Measurements from ENCODE around the gene MBNL2. TPM values are rescaled to one million over a fixed set of nuclear protein-coding genes. Genes with fewer than 3 reads are reported as not detected.

Gene MBNL2
- total and polyA plus RNA-seq, 8 donors, result 8.9 to 66.5 (median 37.7) TPM

DNA sequence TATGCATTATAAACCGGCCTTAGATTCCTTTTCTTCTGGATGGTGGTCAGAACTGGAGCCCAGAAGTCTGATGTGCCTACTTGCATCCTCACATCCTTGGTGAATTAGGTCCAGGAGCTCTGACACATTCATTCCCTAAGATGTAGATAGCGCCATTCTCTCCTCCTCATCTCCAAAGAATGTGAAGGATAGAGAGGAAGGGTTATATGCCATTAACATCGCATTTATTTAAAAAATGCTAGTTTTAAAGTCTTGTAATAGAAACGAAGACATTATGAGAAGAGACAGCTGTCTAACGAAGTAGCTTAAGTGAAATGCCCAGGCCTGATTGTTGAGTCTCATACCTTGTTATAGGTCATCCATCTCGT, 9.7 kb downstream of the MBNL2 start:
- H3K27me3 ChIP-seq, result no peaks in the 10 kb centered on the region
- FAIRE-seq, result no peak
- TF ChIP-seq, protein P1, sequence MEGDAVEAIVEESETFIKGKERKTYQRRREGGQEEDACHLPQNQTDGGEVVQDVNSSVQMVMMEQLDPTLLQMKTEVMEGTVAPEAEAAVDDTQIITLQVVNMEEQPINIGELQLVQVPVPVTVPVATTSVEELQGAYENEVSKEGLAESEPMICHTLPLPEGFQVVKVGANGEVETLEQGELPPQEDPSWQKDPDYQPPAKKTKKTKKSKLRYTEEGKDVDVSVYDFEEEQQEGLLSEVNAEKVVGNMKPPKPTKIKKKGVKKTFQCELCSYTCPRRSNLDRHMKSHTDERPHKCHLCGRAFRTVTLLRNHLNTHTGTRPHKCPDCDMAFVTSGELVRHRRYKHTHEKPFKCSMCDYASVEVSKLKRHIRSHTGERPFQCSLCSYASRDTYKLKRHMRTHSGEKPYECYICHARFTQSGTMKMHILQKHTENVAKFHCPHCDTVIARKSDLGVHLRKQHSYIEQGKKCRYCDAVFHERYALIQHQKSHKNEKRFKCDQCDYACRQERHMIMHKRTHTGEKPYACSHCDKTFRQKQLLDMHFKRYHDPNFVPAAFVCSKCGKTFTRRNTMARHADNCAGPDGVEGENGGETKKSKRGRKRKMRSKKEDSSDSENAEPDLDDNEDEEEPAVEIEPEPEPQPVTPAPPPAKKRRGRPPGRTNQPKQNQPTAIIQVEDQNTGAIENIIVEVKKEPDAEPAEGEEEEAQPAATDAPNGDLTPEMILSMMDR (IDR thresholded peaks at IDR 0.05), result no peak
- no peak for DNase-seq
- intact Hi-C loops (cut with DNase I), result no loop called here
- 72 to 76% methylated on average over 6 of the region's 6 CpGs for WGBS, 2 donors
- no peak overlapping the region for H3K27ac ChIP-seq
- no peaks in the 10 kb centered on the region for H3K9me3 ChIP-seq
- no peak overlapping the region for H3K4me3 ChIP-seq
- no peaks in the 10 kb centered on the region for H3K36me3 ChIP-seq
- no peak for ATAC-seq
- H3K4me1 ChIP-seq, result peaks cover 42 to 61% (median 46%) of the 10 kb centered on the region in 3 donors

DNA sequence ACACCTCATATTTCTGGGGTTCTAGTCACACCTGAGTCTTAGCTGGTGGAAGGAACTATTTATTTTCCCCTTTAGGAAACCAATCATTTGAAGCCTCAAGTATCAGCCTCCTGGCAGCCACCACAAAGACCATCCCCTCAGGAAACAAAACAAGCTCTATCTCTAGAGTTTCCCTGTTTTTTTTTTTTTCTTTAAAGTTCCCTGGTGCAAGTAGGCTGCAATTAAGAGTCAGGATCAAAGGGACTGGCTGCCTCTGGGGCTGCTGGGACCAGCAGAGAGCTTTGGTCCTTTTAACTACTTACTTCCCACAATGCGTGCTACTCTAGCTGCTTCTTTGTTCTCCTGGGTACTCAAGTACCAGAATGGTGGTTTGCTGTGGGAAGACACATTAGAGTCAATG, 11.4 kb downstream of the MBNL2 start:
- Histone ChIP-seq H3K4me1 (peaks cover 30 to 59% (median 35%) of the 10 kb centered on the region in 3 donors), H3K27ac (peak overlapping the region in 1 of 4 donors; percentile 62), H3K4me3 (no peak overlapping the region), H3K36me3 (no peaks in the 10 kb centered on the region), H3K27me3 (no peaks in the 10 kb centered on the region), H3K9me3 (no peaks in the 10 kb centered on the region)
- ATAC-seq (no peak), FAIRE-seq (no peak), DNase-seq (no peak)
- TF ChIP-seq, protein P1 (IDR thresholded peaks at IDR 0.05), result no peak
- intact Hi-C loops (cut with DNase I), result no loop called here
- 96 to 100% methylated on average over 1 of the region's 1 CpG for WGBS, 2 donors

DNA sequence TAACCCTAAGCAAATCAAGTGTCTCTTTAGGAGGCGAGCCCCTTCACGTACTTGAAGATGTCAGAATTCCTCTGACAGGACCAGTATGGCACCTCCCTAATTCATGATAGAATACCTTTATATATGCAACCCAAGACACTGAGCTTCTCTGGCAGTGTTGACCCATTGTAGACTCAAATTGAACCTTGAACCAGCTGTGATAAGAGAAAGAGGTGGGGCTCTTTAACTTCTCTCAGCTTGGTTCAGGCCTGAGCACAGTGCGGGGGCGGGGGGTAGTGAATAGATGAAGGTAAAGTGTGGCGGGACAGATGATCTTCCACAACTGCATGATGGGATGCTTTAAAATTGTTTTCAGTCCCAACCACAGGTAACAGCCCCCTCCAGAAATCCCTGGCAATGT, 12.1 kb downstream of the MBNL2 start:
- no peaks in the 10 kb centered on the region for H3K36me3 ChIP-seq
- 91 to 94% methylated on average over 5 of the region's 5 CpGs for WGBS, 2 donors
- intact Hi-C loops (cut with DNase I), result no loop called here
- DNase-seq, result no peak
- no peak overlapping the region for H3K4me3 ChIP-seq
- no peak for FAIRE-seq
- H3K9me3 ChIP-seq, result no peaks in the 10 kb centered on the region
- H3K27me3 ChIP-seq, result no peaks in the 10 kb centered on the region
- TF ChIP-seq, protein P1 (IDR thresholded peaks at IDR 0.05), result no peak
- H3K4me1 ChIP-seq, result peaks cover 27 to 61% (median 41%) of the 10 kb centered on the region in 3 donors
- peak in 3 of 4 donors; percentile 8 to 26 (median 18) for ATAC-seq
- H3K27ac ChIP-seq, result peak overlapping the region in 2 of 4 donors; percentile 62 to 66

DNA sequence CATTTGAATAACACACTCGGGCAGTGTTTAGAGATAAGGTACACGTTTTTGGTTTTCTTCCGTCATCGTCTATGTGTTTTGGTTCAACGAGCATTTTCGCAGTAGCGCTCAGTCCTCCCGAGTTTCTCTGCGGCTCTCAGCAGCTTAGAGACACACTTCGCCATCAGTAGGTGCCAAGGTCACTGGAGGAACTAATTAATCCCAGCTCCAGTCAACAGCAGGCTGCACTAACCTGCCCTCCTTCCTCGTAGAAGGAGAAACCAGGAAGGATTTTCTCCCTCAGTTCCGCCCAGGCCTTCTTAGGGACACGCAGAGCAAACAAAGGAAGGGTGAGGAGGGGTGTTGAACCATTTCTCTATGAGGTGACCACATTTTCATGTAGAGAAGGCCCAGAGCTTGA, 12.6 kb downstream of the MBNL2 start:
- peak; percentile 38 to 80 (median 78) for ATAC-seq
- 21 to 27% methylated on average over 13 of the region's 13 CpGs for WGBS, 2 donors
- intact Hi-C loops (cut with DNase I), result no loop called here
- H3K36me3 ChIP-seq, result no peaks in the 10 kb centered on the region
- H3K4me1 ChIP-seq, result peaks cover 30 to 66% (median 45%) of the 10 kb centered on the region in 3 donors
- H3K27me3 ChIP-seq, result no peaks in the 10 kb centered on the region
- TF ChIP-seq, protein P1 (IDR thresholded peaks at IDR 0.05), result no peak
- peak overlapping the region in 3 of 4 donors; percentile 56 to 66 (median 62) for H3K27ac ChIP-seq
- DNase-seq, result peak in 2 of 6 donors; percentile 41 to 49
- H3K4me3 ChIP-seq, result no peak overlapping the region
- no peaks in the 10 kb centered on the region for H3K9me3 ChIP-seq
- no peak for FAIRE-seq

DNA sequence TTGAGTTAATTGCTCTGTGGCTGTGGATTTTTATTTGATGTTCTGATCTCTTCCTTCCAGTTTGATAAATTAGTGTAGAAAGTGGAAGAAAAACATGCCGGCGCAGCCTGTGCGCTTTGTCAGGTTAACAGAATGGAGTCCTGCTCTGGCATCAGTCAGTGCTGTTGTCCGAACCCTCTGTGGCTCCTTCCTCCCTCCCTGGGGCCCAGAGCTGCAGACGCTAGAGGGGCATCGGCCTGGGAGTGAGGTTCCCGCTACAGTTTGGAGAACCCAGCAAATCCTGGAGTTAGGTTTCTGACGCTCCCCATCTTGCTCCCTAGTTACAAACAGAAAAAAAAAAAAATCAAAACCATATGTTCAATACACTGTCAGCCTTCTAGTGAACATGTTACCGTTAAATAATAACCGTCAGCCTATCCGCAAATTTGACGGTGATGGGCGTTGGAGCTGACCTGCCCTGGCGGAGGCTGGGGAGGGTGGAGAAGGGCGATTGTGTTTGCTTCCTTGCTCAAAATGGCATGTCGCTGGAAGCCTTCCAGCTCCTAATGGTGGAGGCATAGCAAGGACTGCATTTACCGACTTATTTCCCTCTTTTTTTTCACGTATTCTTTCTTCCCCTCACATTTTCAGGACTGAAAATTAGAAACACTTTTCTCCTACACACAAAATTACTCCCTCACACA, 13.6 kb downstream of the MBNL2 start:
- H3K4me3 ChIP-seq, result peak overlapping the region in 1 of 4 donors; percentile 11
- H3K9me3 ChIP-seq, result no peaks in the 10 kb centered on the region
- TF ChIP-seq, protein P1 (IDR thresholded peaks at IDR 0.05), result no peak
- intact Hi-C loops (cut with DNase I), result no loop called here
- 40 to 44% methylated on average over 18 of the region's 18 CpGs for WGBS, 2 donors
- FAIRE-seq (no peak), ATAC-seq (peak in 3 of 4 donors; percentile 60 to 72 (median 64)), DNase-seq (peak in 2 of 6 donors; percentile 30 to 63)
- no peaks in the 10 kb centered on the region for H3K36me3 ChIP-seq
- H3K27me3 ChIP-seq, result no peaks in the 10 kb centered on the region
- peaks cover 39 to 68% (median 45%) of the 10 kb centered on the region in 3 donors for H3K4me1 ChIP-seq
- peak overlapping the region in 2 of 4 donors; percentile 62 to 66 for H3K27ac ChIP-seq
